ENCODE measurements around the gene HDGFL1.

Gene HDGFL1

DNA sequence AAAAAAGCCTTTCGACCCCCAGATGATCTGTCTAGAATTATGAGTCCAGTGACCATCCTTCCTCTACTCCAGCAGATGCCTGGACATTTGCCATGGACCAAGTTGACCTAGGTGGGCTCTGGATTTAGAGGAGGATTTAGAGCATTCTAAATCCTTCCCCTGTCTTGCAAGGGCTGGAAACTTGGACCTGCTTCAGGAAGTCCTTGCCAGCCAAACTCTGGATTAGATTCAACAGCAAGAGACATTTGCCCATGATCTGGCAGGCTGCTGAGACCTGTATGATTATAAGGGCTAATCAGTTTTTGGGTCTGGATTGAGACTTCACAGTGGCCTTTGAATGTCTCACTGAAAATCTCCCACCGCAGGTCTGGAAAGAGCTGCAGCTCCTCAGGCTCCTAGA lies 13.1 kb upstream of the HDGFL1 start:
- no peak for TF ChIP-seq CTCF (IDR thresholded peaks at IDR 0.05)
- H3K4me1 ChIP-seq (ENCODE audit: control insufficient read depth in 1 of 2, insufficient read depth in 1 of 2, low read depth in 1 of 2, low read length in 1 of 2), result no peaks in the 10 kb centered on the region

DNA sequence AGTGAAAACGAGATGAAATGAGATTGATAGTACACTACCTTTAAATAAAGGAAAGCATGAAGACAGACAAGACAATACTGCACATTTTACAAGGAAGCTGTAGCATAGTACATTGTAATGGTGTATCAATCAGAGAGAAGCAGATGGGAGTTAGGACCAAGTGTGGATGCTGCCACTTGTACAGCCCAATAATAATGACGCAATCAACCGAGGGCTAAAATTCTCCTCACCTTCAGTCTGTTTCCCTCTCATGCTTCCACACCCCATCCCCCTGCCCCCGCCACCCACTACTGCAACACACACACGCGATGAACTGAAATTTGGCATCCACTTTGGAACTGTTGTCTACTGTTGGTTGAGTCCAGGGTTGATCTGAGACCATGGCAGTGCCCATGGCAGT lies 12.4 kb upstream of the HDGFL1 start:
- no peak overlapping the region for H3K27ac ChIP-seq
- H3K9me3 ChIP-seq, result no peaks in the 10 kb centered on the region
- no peak overlapping the region for H3K4me3 ChIP-seq (ENCODE audit: low read depth in 1 of 2, low read length in 1 of 2)
- no peaks in the 10 kb centered on the region for H3K27me3 ChIP-seq
- no peaks in the 10 kb centered on the region for H3K36me3 ChIP-seq
- no peaks in the 10 kb centered on the region for H3K4me1 ChIP-seq (ENCODE audit: control insufficient read depth in 1 of 2, insufficient read depth in 1 of 2, low read depth in 1 of 2, low read length in 1 of 2)
- no peak for TF ChIP-seq CTCF (IDR thresholded peaks at IDR 0.05)

More for the DNA sequence above, 13.1 kb upstream of the HDGFL1 start:
- H3K9me3 ChIP-seq, result no peaks in the 10 kb centered on the region
- H3K4me3 ChIP-seq (ENCODE audit: low read depth in 1 of 2, low read length in 1 of 2), result no peak overlapping the region
- no peak overlapping the region for H3K27ac ChIP-seq
- H3K27me3 ChIP-seq, result no peaks in the 10 kb centered on the region
- H3K36me3 ChIP-seq, result no peaks in the 10 kb centered on the region

- Histone ChIP-seq H3K4me1 (ENCODE audit: control insufficient read depth in 1 of 2, insufficient read depth in 1 of 2, low read depth in 1 of 2, low read length in 1 of 2) (no peaks in the 10 kb centered on the region), H3K27me3 (no peaks in the 10 kb centered on the region), H3K27ac (no peak overlapping the region), H3K4me3 (ENCODE audit: low read depth in 1 of 2, low read length in 1 of 2) (no peak overlapping the region), H3K36me3 (no peaks in the 10 kb centered on the region), H3K9me3 (no peaks in the 10 kb centered on the region)
- TF ChIP-seq CTCF (IDR thresholded peaks at IDR 0.05), result no peak
These were observed 11.0 kb upstream of the HDGFL1 start for GRCh38 chr6:22558288-22558882.

DNA sequence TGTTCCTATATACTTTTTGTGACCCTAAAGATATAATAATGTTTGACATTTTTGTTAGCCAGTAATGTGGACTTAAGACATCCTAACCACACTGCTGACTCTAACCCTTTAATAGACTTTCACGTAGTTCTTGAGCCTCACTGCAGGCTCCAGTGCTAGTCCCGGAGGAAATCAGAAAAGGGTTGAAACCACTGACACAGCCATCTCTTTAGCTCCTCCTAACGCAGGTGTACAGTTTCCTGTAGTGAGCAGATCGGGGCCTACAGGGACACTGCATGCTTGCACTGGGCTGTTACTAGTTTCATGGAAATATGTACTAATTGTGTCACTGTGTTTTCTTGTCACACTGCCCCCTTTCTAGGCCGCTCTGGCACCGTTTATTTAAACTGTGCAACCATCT lies 512 bp upstream of the HDGFL1 start:
- Histone ChIP-seq H3K9me3 (no peaks in the 10 kb centered on the region), H3K27me3 (no peaks in the 10 kb centered on the region), H3K4me3 (ENCODE audit: low read depth in 1 of 2, low read length in 1 of 2) (no peak overlapping the region), H3K27ac (no peak overlapping the region), H3K36me3 (no peaks in the 10 kb centered on the region), H3K4me1 (ENCODE audit: control insufficient read depth in 1 of 2, insufficient read depth in 1 of 2, low read depth in 1 of 2, low read length in 1 of 2) (no peaks in the 10 kb centered on the region)
- no peak for TF ChIP-seq CTCF (IDR thresholded peaks at IDR 0.05)

- Histone ChIP-seq H3K4me3 (ENCODE audit: low read depth in 1 of 2, low read length in 1 of 2) (no peak overlapping the region), H3K27ac (no peak overlapping the region), H3K36me3 (no peaks in the 10 kb centered on the region), H3K4me1 (ENCODE audit: control insufficient read depth in 1 of 2, insufficient read depth in 1 of 2, low read depth in 1 of 2, low read length in 1 of 2) (no peaks in the 10 kb centered on the region), H3K27me3 (no peaks in the 10 kb centered on the region), H3K9me3 (no peaks in the 10 kb centered on the region)
- TF ChIP-seq CTCF (IDR thresholded peaks at IDR 0.05), result no peak
These were observed 802 bp downstream of the HDGFL1 start for GRCh38 chr6:22570185-22570551.

DNA sequence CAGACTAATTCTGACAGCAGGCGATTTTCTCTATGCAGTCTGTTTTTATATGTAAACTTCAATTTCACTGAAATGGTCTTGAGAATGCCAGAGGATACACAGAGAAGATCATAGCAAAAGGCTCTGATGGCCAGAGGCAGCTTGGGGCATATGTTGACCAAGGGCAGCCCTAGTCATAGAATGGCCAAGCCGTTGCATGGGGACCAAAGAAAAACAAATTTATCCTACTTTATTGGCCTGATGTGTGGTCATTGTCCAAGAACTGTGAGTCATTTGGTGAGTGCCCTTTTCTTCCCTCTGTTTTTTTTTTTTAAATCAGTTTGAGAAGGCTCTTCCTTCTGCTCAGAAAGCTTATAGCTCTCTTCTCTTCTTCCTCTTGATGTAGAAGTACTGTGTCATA lies 5.8 kb downstream of the HDGFL1 start:
- Histone ChIP-seq H3K27me3 (no peaks in the 10 kb centered on the region), H3K9me3 (no peaks in the 10 kb centered on the region), H3K27ac (no peak overlapping the region), H3K36me3 (no peaks in the 10 kb centered on the region), H3K4me3 (ENCODE audit: low read depth in 1 of 2, low read length in 1 of 2) (no peak overlapping the region), H3K4me1 (ENCODE audit: control insufficient read depth in 1 of 2, insufficient read depth in 1 of 2, low read depth in 1 of 2, low read length in 1 of 2) (no peaks in the 10 kb centered on the region)
- no peak for TF ChIP-seq CTCF (IDR thresholded peaks at IDR 0.05)
